ENCODE results near the gene FAM111B. TPM values are rescaled to one million over a fixed set of nuclear protein-coding genes. Genes with fewer than 3 reads are reported as not detected.
"Not testable (repeated sequence)": the region's sequence is repeated elsewhere in the genome, so short reads cannot be mapped to it uniquely, and the experiment has no call there.

The FAM111B gene
- total RNA-seq, 3 donors from 2014 or later, result 0.32 to 0.66 (median 0.44) TPM

DNA sequence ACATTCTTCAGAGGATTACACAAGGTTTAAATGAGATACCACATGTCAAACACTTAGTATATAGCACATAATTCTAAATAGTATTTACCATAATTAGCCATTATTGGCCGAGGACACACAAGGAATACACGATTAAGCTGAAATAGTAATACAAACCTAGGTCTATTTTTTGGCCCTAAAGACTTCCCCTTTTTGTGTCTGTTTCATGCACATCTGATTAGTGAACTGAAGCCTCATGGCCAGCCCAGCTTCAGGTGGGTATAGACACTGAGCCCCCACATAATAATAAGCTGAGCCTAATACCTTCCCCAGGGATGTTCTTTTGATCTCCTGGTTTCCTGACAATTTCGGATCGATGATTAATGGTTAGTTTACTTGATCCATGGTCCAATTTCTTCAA, 18.9 kb upstream of the FAM111B start:
- H3K4me3 ChIP-seq, result no peak overlapping the region
- H3K9me3 ChIP-seq, result no peaks in the 10 kb centered on the region
- no peak for DNase-seq (ENCODE audit: low spot score in 2 of 2)
- no peaks in the 10 kb centered on the region for H3K4me1 ChIP-seq
- TF ChIP-seq, protein P1, sequence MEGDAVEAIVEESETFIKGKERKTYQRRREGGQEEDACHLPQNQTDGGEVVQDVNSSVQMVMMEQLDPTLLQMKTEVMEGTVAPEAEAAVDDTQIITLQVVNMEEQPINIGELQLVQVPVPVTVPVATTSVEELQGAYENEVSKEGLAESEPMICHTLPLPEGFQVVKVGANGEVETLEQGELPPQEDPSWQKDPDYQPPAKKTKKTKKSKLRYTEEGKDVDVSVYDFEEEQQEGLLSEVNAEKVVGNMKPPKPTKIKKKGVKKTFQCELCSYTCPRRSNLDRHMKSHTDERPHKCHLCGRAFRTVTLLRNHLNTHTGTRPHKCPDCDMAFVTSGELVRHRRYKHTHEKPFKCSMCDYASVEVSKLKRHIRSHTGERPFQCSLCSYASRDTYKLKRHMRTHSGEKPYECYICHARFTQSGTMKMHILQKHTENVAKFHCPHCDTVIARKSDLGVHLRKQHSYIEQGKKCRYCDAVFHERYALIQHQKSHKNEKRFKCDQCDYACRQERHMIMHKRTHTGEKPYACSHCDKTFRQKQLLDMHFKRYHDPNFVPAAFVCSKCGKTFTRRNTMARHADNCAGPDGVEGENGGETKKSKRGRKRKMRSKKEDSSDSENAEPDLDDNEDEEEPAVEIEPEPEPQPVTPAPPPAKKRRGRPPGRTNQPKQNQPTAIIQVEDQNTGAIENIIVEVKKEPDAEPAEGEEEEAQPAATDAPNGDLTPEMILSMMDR (IDR thresholded peaks at IDR 0.05), result no peak
- no peak for TF ChIP-seq POLR2AphosphoS5 (IDR thresholded peaks at IDR 0.05)
- TF ChIP-seq POLR2A (IDR thresholded peaks at IDR 0.05), result no peak
- intact Hi-C loops (cut with DNase I; ENCODE audit: low total_unique reads), result no loop called here
- H3K27me3 ChIP-seq, result no peaks in the 10 kb centered on the region
- H3K36me3 ChIP-seq, result no peaks in the 10 kb centered on the region
- H3K27ac ChIP-seq, result no peak overlapping the region

DNA sequence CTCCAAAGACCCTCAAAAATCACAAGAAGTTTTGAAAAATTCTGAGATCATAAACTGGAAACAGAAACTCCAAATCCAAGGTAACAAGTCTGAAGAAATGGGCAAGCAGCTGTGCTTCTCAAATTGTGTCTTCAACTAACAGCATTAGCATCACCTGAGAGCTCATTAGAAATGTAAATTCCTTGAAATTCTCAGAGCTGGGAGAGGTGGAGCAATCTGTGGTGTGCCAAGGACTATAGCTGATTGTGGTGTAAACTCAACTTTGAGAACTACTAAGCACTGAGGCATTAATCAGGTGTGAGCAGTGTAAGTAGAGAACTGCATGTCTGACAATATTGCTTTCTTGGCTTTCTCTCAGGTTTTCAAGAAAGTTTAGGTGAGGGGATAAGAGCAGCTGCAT, 13.5 kb upstream of the FAM111B start:
- H3K4me1 ChIP-seq; DNase-seq (ENCODE audit: low spot score in 2 of 2); H3K27me3 ChIP-seq; H3K36me3 ChIP-seq; intact Hi-C loops (cut with DNase I; ENCODE audit: low total_unique reads); H3K9me3 ChIP-seq; H3K27ac ChIP-seq; H3K4me3 ChIP-seq: not testable (repeated sequence)

DNA sequence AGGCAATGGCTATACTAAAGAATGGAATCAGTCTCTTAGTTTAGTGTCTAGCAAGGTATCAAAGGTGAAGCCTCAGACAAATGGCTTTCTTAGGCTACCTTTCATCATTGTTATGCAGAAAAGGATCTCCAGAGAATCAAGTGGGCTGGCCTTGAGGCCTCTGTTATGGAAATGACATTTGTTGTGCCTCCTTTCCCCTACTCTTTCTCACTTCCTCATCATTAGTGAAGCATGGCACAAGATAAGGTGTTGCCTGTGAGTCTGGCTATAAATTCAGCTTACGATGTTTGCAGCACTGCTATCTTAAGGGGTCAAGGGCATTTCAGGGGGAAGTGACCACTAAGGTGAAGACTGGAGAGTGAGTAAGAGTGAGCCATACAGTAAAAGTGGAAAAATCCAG, 11.8 kb upstream of the FAM111B start:
- H3K27ac ChIP-seq; H3K4me1 ChIP-seq; H3K9me3 ChIP-seq; H3K27me3 ChIP-seq; DNase-seq (ENCODE audit: low spot score in 2 of 2); intact Hi-C loops (cut with DNase I; ENCODE audit: low total_unique reads); H3K36me3 ChIP-seq; H3K4me3 ChIP-seq: not testable (repeated sequence)

DNA sequence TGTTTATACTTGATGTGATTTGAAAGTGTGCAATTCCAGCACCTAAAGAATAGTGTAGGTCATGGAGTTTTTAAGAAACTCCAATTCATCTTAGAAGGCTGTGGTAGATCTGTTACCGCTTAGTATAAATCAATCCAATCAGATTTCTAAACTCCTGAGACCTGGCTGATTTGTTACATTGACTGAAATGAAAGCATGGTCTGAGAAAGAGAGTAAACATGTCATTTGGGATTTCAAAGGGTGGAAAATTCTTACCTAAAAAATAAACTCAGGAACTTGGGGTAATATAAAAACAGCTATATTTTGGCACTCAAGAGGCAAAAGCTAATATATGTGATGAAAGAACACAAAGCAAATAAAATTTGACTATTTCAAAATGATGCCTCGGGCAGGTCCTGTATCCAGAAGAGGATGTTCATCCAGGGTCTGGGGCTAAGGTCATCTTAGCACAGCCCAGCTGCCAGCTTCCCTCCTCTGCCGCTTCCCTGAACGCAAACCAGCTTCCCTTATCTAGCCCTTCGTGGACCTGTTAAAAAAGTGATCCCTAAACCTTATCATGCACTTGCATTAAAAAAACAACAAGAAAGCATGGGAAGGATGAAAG, 11.0 kb upstream of the FAM111B start:
- H3K4me3 ChIP-seq; H3K4me1 ChIP-seq; DNase-seq (ENCODE audit: low spot score in 2 of 2); H3K27me3 ChIP-seq; intact Hi-C loops (cut with DNase I; ENCODE audit: low total_unique reads); H3K9me3 ChIP-seq; H3K27ac ChIP-seq; H3K36me3 ChIP-seq: not testable (repeated sequence)

DNA sequence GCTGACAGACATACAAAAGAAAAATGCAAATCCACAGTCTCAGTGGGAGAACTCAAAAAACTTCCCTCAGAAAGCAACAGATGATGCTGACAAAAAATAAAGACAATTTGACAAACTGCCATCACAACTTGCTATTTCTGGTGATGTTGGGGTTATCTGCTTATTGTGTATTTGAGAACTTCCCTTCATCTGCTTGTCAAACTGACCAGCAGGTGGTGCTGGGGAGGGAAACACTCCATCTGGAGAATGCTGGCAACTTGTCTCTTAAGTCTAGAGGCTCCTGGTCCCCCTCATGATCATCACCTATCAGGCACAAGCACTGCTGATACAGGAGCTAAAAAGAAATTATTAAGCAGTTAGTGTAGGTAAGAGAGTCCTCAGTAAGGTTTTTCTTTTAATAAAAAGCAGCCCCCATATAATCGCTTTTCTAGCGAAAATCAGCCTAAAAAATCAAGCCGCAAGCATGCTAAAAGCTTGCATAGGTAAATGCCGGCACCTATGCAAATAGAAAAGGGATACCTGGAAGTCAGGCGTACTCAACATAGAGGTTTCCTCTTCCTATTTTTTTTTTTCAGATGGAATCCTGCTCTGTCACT, 9.8 kb upstream of the FAM111B start:
- Histone ChIP-seq H3K9me3 (no peaks in the 10 kb centered on the region), H3K4me3 (no peak overlapping the region), H3K36me3 (no peaks in the 10 kb centered on the region), H3K4me1 (no peaks in the 10 kb centered on the region), H3K27me3 (no peaks in the 10 kb centered on the region), H3K27ac (no peak overlapping the region)
- DNase-seq (ENCODE audit: low spot score in 2 of 2), result no peak
- TF ChIP-seq POLR2AphosphoS5 (IDR thresholded peaks at IDR 0.05), result no peak
- TF ChIP-seq, protein P1 (IDR thresholded peaks at IDR 0.05), result peak in 1 of 3 donors; percentile 40
- intact Hi-C loops (cut with DNase I; ENCODE audit: low total_unique reads), result no loop called here

DNA sequence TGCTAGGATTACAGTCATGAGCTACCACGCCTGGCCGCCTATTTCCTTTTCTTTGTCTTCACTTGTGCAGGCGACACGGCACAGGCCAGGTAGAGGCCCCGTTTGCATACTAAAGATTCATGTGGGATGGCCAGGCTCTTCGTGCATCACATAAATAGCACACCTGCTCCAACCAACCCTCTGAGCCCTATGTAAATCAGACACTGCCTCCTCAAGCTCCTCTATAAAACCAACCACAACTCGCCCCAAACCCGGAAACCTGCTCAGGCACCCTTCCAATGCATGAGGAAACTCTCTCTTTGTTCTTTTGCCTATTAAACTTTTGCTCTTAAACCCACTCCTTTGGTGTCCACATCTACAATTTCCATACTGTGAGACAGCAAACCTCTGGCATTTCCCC, 9.1 kb upstream of the FAM111B start:
- DNase-seq (ENCODE audit: low spot score in 2 of 2); H3K36me3 ChIP-seq; H3K4me1 ChIP-seq; intact Hi-C loops (cut with DNase I; ENCODE audit: low total_unique reads); H3K4me3 ChIP-seq; H3K27me3 ChIP-seq; H3K9me3 ChIP-seq: not testable (repeated sequence)
- peak overlapping the region; percentile 23 to 38 for H3K27ac ChIP-seq

DNA sequence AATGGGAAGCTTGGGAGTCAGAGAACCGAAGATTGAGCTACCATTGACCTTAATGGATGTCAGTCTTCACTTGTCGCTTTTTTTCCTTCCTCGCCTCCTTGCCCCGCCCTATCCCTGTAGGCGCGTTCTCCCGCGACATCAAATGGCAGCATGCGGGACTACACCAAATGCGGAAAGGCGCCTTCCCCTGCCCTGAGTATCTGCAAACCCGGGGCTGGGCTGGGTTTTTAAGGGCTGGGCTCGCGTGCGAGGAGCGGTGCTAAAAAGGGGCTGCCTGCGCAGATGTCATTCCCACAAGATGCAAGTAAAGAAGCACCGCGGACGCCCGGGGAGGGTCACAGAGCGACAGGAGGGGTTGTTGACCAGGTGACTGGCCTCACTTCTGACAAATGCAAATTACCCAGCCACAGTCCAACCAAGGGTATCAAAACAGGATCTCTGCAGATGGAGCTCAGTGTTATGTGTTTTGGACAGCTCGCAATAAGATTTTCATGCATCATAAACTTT, 4.7 kb upstream of the FAM111B start:
- no peak overlapping the region for H3K27ac ChIP-seq
- no peaks in the 10 kb centered on the region for H3K4me1 ChIP-seq
- peak; percentile 35 to 64 for DNase-seq (ENCODE audit: low spot score in 2 of 2)
- no peaks in the 10 kb centered on the region for H3K9me3 ChIP-seq
- no peaks in the 10 kb centered on the region for H3K36me3 ChIP-seq
- no peaks in the 10 kb centered on the region for H3K27me3 ChIP-seq
- TF ChIP-seq POLR2AphosphoS5 (IDR thresholded peaks at IDR 0.05) (no peak), POLR2A (IDR thresholded peaks at IDR 0.05) (no peak)
- TF ChIP-seq, protein P1 (IDR thresholded peaks at IDR 0.05), result peak in 1 of 3 donors; percentile 10
- intact Hi-C loops (cut with DNase I; ENCODE audit: low total_unique reads), result no loop called here
- peak overlapping the region; percentile 9 to 58 (median 48) for H3K4me3 ChIP-seq

DNA sequence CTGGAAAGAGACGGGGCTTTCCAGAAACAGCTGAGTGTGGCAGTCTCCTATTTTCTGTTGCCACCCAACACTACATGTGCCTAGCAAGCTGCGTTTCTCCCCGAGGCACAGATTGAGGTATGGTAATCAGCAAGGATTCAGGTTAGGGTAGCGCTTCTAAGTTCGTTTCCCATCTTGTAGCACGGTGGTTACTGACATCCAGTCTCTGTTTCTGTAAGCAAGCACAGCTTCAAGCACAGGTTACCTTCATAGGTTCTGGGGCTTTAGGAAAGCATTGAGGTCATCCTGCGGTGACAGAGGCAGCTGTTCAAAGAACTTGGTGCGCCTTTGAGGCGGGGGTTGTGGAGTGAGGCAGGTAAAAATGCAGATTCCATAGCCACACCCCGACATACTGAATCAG, 684 bp downstream of the FAM111B start:
- DNase-seq (ENCODE audit: low spot score in 2 of 2); intact Hi-C loops (cut with DNase I; ENCODE audit: low total_unique reads); H3K27me3 ChIP-seq; H3K36me3 ChIP-seq; H3K4me1 ChIP-seq; H3K27ac ChIP-seq; H3K9me3 ChIP-seq: not testable (repeated sequence)
- H3K4me3 ChIP-seq, result peak overlapping the region in 2 of 3 donors; percentile 57 to 77
